PC-3 (cell line): Measurements from ENCODE around the gene FAM153A.
"Not testable (repeated sequence)": the region's sequence is repeated elsewhere in the genome, so short reads cannot be mapped to it uniquely, and the experiment has no call there.

Experiments used
- EZH2 ChIP-seq: fragments of 300-600 bp; sonication (generic); IDR thresholded peaks from one replicate; pipeline ENCODE4 v1.6.1; 2017; ENCODE audit warnings: antibody characterized with exemption, mild to moderate bottlenecking, low read length; ENCODE audit not compliant: unreplicated experiment
- EZH2phosphoT487 ChIP-seq: fragments of 300-600 bp; sonication (generic); IDR thresholded peaks from 2 replicates; pipeline ENCODE4 v1.6.1; 2018; ENCODE audit warnings: mild to moderate bottlenecking, antibody characterized with exemption, low read length, borderline replicate concordance
- TF ChIP-seq, protein P1 (sequence below): fragments of 300-600 bp; sonication (generic); conservative IDR thresholded peaks from 2 replicates; pipeline ENCODE4 v1.5.1; 2017; ENCODE audit warnings: antibody characterized with exemption, low read depth, mild to moderate bottlenecking, low read length

- TF ChIP-seq, protein P1, sequence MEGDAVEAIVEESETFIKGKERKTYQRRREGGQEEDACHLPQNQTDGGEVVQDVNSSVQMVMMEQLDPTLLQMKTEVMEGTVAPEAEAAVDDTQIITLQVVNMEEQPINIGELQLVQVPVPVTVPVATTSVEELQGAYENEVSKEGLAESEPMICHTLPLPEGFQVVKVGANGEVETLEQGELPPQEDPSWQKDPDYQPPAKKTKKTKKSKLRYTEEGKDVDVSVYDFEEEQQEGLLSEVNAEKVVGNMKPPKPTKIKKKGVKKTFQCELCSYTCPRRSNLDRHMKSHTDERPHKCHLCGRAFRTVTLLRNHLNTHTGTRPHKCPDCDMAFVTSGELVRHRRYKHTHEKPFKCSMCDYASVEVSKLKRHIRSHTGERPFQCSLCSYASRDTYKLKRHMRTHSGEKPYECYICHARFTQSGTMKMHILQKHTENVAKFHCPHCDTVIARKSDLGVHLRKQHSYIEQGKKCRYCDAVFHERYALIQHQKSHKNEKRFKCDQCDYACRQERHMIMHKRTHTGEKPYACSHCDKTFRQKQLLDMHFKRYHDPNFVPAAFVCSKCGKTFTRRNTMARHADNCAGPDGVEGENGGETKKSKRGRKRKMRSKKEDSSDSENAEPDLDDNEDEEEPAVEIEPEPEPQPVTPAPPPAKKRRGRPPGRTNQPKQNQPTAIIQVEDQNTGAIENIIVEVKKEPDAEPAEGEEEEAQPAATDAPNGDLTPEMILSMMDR: not testable (repeated sequence)
- TF ChIP-seq EZH2phosphoT487, EZH2: not testable (repeated sequence)
Observed at GRCh38 chr5:177793272-177793671, 10.6 kb upstream of the FAM153A start.
